ENCODE data around the gene SPAG9.
A peak's percentile ranks its signal among the peaks of the same experiment; 100 is the strongest.

The SPAG9 gene

DNA sequence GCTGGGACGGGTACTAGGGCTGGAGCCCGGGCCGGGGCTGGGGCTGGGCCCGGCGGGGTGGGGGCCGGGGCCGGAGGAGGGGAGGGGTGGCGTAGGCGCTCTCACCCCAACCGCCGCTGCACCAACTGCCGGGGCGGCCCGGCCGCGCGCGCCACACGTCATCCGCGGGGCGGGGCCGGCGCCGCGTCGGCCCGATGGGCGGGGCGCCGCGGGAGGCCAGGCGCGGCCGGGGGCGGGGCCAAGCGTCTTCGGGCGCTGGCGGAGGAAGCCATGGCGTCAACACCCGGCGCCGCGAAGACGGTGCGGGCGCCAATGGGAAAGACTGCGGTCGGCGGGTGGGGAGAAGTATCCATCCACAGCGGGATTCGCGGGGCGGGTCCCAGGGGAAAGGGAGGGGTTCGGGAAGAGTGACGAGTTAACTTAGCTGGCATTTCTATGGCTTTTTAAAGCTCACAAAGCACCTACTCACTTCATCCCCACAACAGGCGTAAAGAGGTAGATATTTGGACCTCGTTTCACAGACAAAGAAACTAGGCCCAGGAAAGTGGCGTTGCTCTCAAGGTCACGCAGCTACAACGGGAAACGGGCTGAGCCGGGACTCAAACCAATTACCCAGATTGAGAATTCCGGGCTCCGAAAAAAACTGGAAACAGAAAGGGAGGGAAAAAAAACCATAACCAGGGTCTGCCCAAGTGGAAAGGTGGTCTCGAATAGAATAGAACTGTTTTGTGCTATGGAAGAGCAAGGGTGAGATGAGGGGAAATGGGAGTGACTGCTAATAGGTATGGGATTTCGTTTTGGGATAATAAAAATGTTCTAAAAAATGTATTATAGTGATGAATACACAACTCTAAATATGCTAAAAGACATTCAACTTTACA, at the start of gene SPAG9:
Gene SPAG9 (minus strand): TSS at position 130 of the 881 bp plus-strand sequence. CDS start 212 bp downstream, outside the sequence.
- peak; percentile 93 to 94 for DNase-seq (ENCODE audit: low read depth in 2 of 2)

DNA sequence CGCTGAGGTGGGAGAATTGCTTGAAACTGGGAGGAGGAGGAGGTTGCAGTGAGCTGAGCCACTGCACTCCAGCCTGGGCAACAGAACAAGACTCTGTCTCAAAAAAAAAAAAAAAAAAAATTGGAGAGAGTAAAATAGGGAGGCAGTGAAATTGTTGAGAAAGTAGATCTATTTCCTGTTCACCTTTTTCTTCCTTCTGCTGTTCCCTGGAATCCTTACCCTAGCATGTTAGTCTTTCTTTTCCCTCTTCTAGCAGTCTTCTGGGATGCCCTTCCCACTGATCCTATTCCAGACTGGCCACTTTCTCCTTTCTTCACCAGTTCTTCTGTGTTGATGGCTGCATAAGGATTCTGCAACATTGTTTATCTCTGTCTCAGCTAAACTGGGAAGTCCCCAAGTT, 48.7 kb upstream of the SPAG9 start:
- DNase-seq (ENCODE audit: low read depth in 2 of 2) = no peak

DNA sequence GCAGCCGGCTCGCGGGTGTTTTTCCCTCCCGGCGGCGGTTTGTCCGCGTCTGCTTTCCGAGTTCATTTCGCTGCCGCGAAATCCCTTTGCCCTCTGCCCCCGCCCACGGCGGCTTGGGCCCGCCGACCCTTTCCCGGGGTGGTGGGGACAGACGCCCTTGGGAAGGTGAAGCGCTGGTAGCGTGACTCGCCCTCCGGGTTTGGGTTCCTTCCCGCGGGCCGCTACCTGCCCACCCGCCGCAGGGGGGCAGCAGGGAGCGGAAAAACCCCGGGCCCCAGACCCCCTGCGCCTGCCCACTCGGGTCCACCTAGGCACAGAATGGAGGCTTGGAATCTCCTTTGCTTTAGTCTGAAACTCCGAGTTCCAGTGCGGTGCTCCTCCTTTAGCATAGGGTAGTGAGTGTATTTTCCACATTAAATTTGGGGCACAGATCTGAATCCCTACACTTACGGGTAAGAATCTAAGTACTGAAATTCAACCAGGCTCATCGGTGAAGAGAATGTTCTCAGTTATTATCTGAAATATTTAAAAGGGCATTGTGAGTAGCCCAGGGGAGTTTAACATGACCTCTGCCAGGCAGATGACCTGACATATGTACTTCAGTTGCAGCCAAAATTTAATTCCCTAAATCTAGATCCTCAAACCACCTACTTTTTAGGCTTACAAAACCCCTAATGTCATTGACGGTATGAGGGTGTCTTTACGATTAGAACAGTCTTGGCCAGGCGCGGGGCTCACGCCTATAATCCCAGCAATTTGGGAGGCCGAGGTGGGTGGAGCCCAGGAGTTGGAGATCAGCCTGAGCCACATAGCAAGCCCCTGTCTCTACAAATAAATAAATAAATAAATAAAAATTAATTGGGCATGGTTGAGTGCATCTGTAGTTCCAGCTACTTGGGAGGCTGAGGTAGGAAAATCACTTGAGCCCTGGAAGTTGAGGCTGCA, 46.6 kb upstream of the SPAG9 start:
- no peak for DNase-seq (ENCODE audit: low read depth in 2 of 2)

DNA sequence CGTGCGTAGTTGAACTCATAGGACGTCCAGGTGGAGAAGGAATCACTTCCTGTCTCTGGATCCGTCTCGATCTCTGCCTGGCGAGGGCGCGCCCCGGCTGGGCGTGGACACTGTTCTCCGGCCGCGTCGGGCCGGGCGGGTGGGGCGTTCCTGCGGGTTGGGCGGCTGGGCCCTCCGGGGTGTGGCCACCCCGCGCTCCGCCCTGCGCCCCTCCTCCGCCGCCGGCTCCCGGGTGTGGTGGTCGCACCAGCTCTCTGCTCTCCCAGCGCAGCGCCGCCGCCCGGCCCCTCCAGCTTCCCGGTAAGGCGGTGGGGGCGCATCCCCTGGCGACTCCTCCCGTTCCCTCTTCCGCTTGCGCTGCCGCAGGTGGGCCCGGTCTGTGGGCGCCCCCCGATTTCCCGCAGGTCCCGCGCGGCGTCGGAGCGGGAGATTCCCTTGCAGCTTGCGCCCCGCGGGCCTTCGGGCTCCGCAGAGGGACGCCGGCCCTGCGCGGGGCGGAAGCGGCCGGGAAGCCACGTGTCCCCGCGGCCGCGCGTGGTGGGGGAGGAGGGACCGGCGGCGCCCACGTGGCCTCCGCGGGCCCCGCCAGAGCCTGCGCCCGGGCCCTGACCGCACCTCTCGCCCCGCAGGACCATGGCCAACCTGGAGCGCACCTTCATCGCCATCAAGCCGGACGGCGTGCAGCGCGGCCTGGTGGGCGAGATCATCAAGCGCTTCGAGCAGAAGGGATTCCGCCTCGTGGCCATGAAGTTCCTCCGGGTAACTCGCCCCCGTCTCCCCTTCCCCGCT, 45.7 kb upstream of the SPAG9 start, which contains the start of gene NME2:
Gene NME2 (plus strand): TSS at position 214 of the 789 bp plus-strand sequence. CDS start 420 bp downstream, at position 634.
- peak; percentile 57 for DNase-seq (ENCODE audit: low read depth in 2 of 2)

GRCh38 chr17:51165680-51166197, 45.1 kb upstream of the SPAG9 start:
- DNase-seq (ENCODE audit: low read depth in 2 of 2) = no peak

DNA sequence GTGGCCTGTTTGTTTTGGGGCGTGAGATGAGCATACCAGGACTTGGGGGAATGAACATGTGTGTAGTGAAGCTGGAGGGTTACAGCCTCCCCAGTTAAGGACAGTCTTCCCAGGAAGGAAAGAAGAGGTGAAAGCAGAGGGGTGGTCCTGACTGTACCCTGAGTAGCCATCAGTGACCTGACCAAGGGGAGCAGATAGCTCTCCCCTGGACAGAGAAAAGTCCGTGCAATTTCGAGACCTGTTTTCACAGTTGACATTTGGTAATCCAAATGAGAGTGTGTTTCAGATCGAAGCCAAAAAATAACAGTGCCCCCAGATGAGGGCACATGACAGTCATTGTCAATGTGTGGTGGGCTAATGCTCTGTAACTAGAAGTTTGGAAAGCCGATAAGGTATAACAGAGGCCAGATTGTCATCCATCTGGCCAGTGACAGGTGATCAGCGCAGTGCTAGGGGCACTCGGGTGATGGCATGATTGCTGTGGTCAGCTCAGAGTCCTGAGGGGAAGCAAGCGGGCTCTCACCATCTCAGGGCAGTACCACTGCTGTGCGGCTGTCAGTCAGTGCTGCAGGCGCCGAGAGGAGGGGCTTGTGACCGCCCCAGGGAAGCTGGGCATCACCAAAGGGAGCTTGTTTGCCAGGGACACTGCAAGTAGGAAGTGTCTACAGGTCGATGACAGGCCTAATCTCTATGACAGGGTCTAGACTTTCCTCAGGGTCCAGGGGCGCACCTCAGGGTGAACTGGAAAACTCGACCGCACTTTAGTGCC, 44.4 kb upstream of the SPAG9 start:
- no peak for DNase-seq (ENCODE audit: low read depth in 2 of 2)

DNA sequence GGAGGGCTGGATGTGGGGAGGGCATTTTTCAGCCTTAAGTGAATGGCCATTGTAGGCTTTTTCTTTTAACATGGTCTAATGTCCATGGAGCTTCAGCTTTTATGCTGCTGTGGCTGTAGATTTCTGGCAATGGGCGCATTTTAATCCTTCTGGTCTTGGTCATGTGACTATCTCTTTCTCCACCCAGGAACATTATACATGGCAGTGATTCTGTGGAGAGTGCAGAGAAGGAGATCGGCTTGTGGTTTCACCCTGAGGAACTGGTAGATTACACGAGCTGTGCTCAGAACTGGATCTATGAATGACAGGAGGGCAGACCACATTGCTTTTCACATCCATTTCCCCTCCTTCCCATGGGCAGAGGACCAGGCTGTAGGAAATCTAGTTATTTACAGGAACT, 40.9 kb upstream of the SPAG9 start:
- no peak for DNase-seq (ENCODE audit: low read depth in 2 of 2)

- no peak for DNase-seq (ENCODE audit: low read depth in 2 of 2)
These were observed 38.9 kb upstream of the SPAG9 start for GRCh38 chr17:51159604-51160003.

- no peak for DNase-seq (ENCODE audit: low read depth in 2 of 2)
These were observed 34.7 kb upstream of the SPAG9 start for GRCh38 chr17:51155416-51155815.

DNA sequence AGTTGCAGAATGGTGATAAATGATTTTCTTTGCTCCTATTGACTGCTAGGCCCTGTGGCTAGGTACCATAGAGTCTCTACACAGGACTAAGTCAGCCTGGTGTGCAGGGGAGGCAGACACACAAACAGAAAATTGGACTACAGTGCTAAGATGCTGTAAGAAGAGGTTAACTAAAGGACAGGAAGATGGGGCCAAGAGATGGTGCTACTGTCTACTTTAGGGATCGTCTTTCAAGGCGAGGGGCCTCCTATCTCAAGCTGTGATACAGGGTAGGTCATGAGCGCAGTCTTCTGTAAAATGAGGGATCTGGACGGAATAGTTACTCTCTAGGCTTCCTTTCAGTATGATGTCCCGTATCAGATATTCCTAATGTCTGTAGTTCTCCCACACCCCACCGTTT, 33.5 kb upstream of the SPAG9 start:
- no peak for DNase-seq (ENCODE audit: low read depth in 2 of 2)

DNA sequence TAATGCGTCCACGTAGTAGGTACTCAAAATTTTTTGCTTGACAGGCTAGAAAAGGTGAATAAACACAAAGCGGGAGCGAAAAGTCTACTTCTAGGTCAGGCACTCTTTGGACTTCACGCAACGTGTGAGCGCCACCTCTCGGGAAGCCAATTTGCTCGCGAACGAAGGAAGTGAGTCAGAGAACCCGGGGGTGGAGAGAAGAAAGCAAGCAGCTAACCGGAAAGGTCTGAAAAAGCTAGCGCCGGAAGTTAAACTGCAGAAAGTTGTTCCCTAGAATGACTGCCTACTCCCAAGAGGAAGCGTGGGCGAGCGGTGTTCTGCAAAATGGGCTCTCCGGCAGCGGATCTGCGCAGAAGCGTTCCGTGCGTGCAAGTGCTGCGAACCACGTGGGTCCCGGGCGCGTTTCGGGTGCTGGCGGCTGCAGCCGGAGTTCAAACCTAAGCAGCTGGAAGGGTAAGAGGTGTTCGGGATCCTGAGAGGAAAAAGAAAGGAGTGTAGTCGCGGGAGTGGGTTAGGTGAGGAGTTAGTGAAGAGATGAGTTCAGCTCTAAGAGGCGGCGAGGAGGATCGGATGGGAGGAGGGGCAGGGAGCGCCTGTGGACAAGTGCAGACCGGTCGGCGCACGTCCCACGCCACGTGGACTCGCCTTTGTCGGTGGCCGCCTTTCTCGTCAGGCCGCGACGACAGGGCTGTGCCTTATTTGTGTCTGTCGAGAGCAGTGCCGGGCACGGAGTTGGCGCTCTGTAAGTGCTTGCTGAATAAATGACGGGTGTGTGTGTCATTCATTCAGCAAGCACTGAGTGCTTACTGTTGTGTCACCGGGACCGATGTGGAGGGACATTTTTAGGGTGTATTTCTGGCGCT, 32.8 kb upstream of the SPAG9 start, which contains the start of gene NME1:
Gene NME1 (plus strand): TSS at position 350 of the 863 bp plus-strand sequence. CDS start 2,096 bp downstream, outside the sequence.
- DNase-seq (ENCODE audit: low read depth in 2 of 2) = peak; percentile 99

DNA sequence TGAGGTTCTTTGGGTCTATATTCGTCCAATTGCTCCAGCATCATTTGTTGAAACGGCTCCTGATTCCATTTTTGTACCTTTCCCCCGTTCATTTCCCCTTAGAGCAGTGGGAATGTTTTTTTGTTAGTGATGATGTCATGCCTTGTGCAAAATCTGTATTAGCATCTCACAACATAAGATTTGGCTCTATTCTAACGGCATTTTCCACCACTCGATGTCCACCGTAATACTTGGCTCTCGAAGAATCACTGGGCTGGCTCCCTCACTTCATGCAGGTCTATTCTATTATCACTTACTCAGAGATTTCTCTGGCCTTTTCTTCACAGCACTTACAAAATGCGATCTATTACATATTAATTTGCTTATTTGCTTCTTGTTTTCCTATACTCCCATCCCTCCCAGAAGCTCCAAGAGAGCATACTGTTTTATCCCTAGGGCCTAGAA, 32.1 kb upstream of the SPAG9 start:
- DNase-seq (ENCODE audit: low read depth in 2 of 2) = no peak

GRCh38 chr17:51150932-51151331, 30.3 kb upstream of the SPAG9 start:
- DNase-seq (ENCODE audit: low read depth in 2 of 2) = no peak

DNA sequence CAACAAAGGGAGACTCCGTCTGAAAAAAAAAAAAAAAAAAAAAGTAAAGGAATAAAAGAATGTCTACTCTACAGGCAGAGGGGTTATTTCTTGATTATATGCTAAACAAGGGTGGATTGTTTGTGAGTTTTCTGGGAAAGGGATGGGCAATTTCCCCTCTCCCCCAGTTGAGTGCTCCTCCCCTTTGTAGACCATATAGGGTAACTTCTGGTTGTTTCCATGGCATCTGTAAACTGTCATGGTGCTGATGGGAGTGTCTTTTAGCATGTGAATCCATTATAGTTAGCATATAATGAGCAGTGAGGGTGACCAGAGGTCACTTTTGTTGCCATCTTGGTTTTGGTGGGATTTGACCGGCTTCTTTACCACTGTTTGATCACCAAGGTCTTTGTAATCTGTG, 28.5 kb upstream of the SPAG9 start:
- no peak for DNase-seq (ENCODE audit: low read depth in 2 of 2)

GRCh38 chr17:51147650-51148049, 27.0 kb upstream of the SPAG9 start:
- no peak for DNase-seq (ENCODE audit: low read depth in 2 of 2)

DNA sequence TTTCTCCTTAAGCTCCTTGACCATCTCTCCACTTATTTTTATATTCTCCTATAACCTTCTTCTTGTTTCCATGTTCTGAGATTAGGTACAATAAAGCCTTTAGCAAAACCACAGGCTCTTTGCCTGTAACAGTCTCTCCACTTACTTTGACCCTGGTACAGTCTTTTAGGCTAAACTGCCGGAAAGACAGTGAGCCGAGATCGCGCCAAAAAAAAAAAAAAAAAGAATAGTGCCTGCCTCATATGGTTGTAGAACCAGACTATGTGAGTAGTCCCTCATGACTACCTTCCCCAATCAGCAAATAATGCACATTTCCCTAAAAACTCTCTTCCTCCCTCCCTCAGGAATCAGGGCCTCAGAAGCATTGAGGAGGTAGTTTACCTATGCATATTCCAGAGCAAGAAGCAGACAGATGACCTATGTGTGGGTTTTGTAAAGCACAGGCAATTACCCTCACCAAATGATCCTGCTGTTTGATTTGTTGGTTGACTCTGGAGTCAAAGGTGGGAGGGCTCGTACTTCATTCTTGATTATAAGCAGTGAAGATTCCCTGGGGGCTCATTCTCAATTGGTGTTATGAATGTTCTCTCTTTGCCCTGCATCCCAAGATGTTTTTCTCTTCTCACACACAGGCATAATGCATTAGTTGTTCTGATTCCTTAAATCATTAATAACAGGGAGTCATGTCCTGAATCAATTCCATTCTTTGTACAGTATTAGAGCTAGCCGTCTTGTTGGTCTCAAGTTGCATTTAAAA, 23.8 kb upstream of the SPAG9 start:
- DNase-seq (ENCODE audit: low read depth in 2 of 2) = no peak

- DNase-seq (ENCODE audit: low read depth in 2 of 2) = no peak
These were observed 21.9 kb upstream of the SPAG9 start for GRCh38 chr17:51142597-51142996.

DNA sequence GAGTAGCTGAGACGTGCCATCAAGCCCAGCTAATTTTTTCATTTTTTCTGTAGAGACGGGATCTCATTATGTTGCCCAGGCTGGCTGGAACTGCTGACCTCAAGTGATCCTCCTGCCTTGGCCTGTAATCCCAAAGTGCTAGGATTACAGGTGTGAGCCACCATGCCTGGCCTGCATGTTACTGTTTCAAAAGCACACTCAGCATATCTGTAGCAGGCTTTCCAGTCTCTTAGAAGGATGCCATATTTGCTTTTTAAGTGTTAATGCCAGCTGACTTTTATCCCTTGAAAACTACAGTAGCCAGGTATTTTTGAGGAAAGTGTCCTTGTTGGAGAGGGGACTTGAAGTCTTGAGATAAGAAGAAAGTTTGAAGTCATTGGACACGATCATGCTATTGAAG, 15.3 kb upstream of the SPAG9 start:
- no peak for DNase-seq (ENCODE audit: low read depth in 2 of 2)

GRCh38 chr17:51133365-51133764, 12.7 kb upstream of the SPAG9 start:
- DNase-seq (ENCODE audit: low read depth in 2 of 2) = no peak

Data from fibroblast of skin of left quadriceps (primary cell).